GM19395 (cell line): ENCODE results near the gene TTC7B.
A peak's percentile ranks its signal among the peaks of the same experiment; 100 is the strongest.

Experiments used
- ATAC-seq: cut with Tn5 transposase; IDR thresholded peaks from one replicate; pipeline ENCODE4 v1.9.1; 2021; ENCODE audit warnings: mild to moderate bottlenecking, moderate library complexity; ENCODE audit not compliant: unreplicated experiment

The TTC7B gene

DNA sequence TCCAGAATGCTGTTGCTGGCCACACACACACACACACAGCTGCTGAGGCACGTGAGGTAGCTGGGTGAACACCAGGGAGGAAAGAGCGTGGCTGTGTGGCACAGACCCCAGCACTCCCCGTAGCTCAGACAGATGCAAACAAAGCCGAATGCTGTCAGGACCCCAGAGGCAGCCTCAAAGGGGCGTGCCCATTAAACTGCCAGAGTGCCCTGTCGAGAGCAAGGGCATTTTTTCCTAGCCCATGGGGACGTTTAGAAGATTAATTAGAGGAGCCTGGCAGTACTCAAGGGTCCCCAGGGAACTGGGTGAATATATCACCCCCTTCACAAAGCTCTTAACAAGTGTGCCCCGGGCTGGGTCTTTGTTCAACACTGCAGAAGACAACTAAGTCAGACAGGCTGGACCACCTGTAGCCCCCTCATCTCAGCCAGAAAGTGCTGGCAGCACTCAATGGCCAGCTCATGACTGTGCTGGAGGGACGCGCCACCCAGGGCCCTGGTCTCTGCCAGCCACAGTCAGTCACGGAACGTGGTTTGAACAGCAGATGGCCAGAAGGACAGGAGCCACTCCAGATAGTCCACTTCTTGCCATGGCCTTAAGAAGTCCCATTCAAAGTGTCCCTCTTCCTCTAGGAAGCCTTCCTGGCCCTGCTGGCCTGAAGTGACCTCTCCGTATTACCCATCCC, 37.5 kb downstream of the TTC7B start:
- ATAC-seq: no peak

DNA sequence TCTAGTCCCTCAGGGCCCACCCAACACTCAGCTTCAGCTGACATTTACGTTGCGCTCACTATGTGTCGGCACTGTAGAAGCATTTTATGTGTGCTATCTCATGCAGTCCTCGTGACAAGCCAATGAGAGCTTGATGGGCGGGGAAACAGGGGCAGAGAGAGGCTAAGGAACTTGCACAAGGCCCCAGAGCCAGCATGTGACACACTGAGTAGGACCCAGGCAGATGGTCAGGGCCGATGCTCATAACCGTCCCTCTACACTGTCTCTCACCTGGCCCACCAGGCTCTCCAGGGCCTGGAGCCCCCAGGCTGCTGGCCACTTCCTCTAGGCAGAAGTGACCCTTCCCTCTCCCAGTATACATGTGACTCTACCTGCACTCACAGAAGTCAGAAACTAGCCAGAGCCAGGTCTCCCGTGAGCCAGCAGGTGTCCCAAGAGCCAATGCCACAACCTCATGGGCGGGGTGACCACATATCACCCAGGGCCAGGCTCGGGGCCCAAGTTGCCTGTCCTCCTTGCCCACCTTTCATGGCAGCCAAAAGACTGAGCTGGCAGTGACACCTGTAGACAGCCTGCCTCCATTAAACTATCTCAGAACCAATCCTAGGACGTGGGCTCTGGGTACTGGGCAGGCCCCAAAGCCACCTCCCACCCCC, 38.3 kb downstream of the TTC7B start:
- no peak for ATAC-seq

DNA sequence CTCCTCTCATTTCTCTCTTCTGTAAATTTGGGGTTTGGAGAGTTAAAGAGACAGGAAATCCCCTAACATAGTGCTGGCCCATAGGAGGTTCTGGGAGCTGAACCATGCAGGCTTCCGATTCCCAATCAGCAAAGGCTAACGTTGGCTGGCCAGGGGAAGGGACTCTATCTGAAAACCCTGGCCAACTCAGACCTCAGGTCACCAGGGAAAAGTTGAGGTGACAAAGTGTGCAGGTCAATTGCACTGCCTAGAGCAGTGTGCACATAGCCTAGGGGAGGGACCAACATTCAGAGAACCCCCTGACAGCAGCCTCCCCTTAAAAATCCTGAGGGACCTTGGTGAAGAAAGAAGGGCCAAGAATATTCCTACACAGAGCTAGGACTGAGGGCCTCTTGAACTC, 38.9 kb downstream of the TTC7B start:
- ATAC-seq: no peak

DNA sequence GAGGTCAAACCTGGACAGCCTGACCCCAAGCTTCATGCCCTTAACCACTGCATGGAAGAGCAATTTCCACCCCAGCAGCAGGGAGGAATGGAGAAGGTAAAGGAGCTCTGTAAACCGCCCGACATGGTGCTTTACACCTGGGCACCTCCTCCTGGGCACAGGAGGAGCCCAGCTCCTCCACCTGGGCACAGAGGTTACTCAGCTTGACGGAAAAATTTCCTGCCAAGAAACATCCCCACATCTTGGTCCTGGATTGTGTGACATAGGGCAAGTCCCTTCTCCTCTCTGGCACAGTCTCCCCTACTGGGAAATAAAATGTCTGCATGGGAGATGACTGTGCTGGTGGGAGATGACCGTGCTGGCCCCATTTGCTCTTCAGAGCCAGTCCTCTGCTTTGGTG, 40.8 kb downstream of the TTC7B start:
- ATAC-seq: no peak

DNA sequence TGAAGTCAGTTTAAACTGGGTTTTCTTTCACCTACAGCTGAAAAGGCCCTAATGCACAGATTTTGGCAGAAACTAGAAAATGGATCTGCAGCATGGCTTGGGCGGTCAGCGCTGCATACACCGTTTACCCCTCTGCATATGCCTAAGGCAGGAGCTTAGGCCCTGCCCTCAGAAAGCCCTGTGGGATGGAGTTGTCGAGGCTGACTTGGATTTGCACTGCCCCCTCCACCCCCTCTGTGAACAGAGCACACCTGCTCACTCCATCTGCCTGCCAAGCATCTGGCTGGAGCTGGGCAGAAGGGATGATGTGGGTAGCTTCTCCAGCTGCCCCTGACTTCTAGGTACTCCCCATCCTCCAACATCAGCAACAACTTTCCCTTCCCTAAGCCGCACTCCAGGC, 41.9 kb downstream of the TTC7B start:
- ATAC-seq: no peak

DNA sequence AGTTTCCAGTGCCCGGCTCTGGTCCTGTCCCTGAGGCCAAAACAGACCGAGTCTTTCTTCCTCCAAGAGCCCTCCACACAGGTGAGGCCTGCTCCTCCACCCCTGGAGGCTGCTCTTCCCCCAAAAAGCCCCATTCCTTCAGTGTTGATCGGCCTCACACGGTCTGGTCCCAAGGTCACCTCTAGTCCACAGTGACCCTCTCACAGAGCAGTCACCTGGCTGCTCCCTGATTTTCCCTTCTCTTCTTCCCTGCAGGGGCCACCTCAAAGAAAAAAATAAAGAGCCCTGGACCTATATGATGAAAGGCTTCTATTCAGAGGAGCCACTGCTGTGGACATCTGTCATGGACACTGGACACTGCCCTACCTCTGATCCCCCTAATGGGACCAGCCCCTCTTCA, 42.5 kb downstream of the TTC7B start:
- no peak for ATAC-seq

DNA sequence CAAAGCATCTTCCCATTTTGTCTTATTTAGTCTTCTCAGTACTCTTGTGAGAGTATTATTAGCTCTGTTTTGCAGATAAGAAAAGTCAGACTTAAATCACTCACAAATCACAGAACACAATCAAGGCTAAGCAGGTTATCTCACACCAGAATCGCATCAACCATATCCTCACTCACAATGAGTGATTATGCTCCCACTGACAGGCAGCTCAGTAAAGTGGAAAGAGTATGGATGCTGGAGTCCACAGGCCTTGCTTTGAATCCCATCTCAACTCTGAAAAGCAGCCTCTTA, 43.1 kb downstream of the TTC7B start:
- ATAC-seq: no peak

DNA sequence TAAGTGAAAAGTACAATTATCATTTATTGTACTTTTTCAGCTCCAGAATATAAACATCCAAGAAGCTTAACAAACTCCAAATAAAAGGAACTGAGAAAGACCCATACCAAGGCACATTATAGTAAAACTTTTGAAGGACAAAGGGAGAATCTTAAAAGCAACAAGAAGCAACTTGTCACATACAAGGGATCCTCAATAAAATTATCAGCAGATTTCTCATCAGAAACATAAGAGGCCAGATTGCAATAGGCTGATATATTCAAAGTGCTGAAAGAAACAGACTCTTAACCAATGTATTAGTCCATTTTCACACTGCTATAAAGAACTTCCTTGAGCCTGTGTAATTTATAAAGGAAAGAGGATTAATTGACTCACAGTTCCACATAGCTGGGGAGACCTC, 48.3 kb downstream of the TTC7B start:
- no peak for ATAC-seq

DNA sequence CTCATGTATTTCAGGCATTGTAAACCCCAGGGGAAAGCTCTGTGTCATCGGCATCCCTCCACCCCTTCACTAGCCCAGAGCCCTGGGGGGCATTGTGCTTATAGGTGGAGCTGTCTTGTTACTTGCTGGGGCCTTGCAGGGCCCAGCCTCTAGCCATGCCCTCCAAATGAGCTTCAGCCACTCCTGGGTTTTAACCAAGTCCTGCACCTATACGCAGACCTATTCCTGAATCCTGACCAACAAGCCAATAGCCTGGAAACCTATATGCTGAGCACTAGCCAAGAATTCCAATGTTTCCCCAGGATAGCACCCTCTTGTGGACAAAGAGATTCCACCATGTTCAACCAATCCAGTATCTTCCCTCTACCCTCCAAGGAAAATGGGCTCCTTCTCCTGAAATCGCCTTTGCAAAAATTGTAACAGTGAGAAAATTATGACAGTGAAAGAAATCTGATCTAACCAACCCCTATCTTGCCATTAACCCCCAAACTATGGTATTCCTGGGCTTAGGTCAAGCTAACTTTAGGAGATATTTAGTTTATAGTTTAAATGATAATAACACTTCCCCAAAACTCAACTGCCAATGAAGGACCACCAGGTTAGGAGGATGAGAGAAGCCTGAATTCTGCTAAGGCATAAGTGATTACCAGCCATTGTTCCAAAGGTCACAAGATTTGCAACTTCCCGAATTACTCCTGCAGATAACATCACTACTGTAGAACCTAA, 55.5 kb downstream of the TTC7B start:
- no peak for ATAC-seq

DNA sequence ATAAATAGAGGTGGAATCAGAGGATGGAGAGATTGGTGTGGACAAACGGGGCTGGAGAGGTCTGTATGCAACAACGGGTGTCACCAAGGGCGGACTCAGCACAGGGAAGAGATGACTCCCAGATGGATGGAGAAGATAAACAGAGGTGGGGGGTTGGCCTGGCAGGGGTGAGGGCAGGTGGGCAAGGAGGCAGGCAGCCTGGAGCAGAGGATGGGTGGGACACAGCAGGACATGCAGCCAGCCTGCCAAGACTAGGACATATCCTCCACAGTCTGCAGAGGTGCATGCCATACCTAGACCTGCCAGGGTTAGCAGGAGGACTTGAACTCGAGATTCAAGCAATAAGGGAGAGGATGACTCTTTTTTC, 56.2 kb downstream of the TTC7B start:
- no peak for ATAC-seq

DNA sequence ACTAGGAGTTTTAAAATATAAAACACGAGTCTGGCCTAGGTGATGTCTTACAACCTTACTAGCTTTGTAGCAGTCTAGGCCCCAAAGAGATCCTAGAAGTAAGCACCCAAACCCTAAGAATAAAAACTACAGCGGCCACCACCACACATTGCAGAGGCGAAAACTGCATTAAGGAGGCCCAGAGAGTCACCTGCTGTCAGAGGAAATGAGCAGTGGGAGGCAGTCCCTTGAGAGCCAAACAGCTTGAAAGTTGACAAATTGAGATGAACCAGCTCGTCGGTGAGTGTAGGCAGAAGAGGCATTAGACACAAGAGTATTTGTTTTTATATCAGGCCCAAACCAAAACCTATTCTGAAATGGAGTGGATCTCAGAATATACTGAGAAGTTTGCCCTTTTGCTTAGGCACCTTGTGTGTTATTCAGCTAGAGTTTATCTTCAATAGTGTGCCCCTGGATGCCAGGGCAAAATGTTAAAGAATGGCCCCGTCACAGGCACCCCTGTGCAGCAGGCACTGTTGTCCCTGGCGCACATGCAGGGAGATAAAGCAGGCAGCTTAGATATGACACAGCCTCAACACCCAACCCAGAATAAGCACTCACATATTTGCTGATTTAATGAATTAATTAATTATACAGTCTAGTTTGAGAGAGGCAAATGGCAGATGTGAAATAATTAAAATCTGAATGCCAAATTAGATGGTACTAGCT, 56.7 kb downstream of the TTC7B start:
- no peak for ATAC-seq

DNA sequence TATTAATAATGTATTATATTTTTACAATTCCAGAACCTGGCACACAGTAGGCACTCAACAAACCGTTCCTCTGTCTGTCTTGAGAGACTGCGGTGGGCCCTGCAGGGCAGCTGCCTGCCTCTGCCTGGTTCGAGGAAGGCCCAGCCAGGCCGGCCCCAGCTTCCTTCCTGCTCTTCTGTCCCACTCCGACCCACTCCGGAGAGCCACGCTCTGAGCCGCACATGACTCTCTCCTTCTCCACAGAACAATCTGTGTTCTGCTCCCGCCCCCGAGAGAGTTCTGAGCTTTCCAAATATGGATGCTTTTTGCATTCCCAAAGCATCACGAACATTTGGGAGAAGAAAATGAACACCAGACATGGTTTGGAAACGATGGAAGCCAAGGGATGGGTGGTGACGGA, 57.3 kb downstream of the TTC7B start:
- ATAC-seq: no peak

DNA sequence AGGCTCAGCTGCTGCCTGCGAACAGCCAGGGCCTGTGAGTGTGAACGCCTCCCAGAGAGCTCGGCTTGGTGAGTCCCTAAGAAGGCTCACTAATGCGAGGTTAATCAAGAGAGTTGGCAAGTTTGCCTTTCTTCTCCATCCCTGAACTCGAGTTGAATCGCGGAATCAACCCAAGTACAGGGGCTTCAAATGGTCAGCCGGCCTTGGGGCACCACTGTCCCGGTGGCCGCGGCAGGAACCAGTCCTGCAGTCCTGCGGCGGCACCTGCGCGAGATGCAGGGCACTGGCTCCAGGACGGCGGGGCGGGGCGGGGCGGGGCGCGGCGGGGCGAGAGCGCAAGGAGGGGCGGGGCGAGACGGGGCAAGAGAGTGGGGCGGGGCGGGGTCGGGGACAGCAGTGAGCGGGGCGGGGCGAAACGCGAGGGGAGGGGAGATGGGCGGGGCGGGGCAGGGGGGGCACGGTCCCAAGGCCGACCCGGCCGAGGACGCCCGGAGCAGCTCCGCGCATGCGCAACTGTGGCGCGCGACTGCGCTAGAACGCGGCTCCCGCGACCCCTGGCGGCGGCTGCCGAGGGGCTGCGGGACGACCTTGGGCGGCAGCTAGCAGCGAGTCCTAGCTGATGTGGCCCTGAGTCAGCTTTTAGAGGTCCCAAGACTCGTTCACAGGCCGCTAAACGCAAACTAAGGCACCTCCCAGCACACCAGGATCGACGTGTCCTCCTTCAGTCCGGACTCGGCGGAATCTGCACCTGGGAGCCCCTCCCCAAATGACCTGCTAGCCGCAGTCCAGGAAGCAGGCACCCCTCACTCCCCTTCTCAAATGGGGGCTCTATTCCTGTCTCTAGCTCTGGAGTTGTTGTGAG, 58.0 kb downstream of the TTC7B start:
- ATAC-seq: peak; percentile 78

DNA sequence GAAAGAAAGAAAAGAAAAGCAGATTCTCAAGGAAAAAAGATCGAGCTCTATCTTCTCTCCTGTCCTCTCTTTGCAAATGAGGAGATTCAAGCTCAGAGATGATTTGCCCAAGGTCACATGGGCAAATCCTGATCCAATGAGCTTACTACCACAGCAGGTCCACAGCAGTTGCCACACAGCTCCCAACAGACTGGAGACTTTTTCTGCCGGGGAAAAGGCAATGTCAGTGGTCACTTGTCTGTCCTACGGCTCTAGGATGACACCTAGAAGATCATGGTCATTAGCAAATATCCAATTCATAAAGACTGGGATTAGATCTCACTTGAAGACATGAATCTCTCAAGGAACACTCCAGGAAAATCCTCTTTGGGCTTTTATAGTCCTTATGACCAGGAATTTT, 58.8 kb downstream of the TTC7B start:
- no peak for ATAC-seq

DNA sequence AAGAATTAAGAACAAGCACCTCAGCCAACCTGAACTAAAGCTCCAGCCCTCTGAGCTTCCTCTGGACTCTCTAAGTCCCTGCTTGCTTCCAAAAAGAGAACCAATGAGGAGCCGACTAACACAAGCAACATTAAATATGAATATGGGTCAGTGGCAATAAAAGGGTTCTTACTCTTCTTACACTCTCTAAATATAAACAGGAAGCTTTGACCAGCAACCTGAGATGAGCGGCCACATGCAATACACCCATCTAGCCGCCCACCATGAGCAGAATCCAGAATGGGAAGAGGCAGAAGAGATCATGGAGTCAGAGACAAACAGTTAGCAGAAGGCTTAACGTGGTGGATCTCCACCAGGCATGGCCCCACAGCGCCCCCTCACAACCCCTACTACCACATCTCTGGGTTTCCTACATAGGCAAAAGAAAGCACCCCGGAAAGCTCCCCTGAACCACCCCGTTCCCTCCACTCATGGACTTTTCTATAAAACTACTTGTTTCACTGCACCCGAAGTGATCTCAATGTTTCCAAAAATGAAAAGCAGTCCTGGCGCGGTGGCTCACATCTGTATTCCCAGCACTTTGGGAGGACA, 59.4 kb downstream of the TTC7B start:
- no peak for ATAC-seq

DNA sequence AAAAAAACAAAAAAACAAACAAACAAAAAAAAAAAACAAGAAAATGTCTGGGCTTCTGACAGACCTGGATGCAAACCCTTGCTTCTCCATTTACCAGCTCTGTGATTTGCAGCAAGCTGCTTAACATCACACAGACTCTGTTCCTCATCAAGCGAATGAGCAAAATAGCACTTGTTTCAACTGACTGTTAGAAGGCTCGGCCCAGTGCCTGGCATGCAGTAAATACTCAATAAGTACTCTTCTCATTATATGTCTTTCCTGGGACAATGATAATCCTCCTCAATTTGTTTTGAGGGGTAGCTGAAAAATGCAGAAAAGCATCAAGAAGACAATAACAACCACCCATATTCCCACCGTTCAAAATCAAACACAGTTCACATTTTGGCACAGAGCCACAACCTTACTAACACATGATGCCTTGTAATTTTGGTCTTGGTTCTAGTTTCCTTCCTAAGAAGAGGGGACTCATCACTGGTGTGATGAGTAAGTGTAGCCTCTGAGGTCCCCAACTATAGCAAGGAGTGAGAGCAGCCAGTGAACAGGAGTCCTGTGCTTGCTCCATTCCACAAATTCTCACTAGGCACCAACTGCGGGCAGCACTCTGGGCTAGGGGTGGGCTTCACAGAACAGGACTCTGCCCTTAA, 60.4 kb downstream of the TTC7B start:
- ATAC-seq: no peak

DNA sequence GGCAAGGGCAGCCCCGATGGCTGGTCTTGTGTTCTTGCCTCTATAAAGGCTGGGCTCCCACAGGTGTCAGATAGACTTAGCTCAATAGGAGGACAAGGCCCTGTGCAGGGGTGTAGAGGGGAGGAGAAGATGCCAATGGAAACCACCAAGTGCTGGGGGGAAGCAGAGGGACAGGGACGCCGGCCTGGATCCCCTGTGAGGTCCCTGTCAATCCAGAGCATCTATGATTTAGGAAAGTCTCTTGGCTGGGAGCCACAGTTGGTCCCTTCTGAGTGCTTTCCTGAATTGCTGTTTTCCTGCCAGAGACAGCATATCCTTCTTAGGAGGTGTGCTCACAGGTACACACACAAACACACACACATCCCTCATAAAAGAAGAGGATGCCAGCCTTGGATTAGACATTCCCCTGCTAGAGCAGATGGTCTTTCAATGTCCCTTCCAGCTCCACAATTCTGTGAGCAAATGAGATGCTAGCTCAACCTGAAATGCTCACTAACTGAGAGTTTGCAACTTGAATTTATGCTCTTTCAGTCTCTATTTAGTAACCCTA, 62.7 kb downstream of the TTC7B start:
- no peak for ATAC-seq

DNA sequence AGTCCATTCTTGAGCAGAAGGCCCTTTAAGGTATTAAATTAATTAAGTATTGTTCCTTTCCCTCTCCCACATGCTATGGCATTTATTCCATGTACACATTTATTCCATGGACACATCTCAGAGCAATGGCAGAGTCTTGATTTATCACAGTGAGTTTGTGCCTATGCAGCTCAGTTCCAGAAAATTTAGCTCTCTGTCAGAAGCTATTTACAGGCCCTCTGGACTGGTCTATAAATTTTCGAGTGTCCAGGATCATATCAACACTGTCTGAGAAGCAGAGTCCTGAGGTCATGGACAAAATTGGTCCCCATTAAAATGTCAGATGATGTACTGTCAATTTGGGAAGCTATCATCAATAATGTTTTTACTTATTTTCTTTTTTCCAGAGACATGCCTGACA, 65.5 kb downstream of the TTC7B start:
- no peak for ATAC-seq

DNA sequence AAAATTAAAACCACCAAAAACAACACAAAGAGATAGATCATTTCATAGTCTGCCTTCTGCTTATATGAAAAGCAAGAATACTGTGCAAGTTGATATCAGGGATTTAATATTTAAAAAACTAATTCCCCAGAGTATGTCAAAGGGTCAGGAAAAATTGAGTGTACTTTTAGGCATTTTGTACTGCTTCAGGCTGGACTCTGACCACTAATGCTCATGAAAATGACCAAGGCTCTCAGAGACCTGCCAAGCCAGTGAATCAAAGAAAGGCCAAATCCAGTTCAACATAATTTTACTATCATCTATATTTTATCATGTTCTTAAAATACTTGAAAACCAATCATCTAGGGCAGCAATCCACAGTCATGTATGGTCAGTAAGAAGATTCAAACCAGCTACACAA, 66.0 kb downstream of the TTC7B start:
- ATAC-seq: no peak

DNA sequence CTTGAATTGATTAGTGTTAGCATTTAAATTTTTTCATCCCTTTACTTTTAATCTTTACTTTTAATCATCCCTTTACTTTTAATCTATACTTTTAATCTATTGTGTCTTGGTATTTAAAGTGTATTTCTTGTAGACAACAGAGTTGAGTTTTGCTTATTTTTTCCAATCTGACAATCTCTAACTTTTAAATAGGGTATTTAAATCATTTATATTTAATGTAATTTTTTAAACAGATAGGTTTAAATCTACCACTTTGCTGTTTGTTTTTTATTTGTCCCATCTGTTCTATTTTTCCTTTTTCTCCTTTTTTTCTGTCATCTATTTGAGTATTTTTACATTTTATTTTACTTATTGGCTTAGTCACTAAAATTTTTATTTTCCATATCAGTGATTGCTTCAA, 68.3 kb downstream of the TTC7B start:
- no peak for ATAC-seq
